Hepatocyte (in vitro differentiated cells): Measurements from ENCODE around the gene PFN3. TPM values are rescaled to one million over a fixed set of nuclear protein-coding genes. Genes with fewer than 3 reads are reported as not detected.

Experiments
- DNase-seq: peaks from one replicate; pipeline ENCODE4 v3.0.0-alpha.2; 2016; ENCODE audit warnings: low spot score
- H2AFZ ChIP-seq: fragments of 200-600 bp; sonication (generic); 2 replicates; pipeline ENCODE4 v1.6.0; 2016; ENCODE audit warnings: antibody characterized with exemption, mild to moderate bottlenecking
- H3K27ac ChIP-seq: fragments of 200-600 bp; sonication (generic); 2 replicates; pipeline ENCODE4 v1.5.1; 2016; ENCODE audit warnings: mild to moderate bottlenecking
- H3K27me3 ChIP-seq: fragments of 200-600 bp; sonication (generic); 2 replicates; pipeline ENCODE4 v1.6.1; 2016
- H3K36me3 ChIP-seq: fragments of 200-600 bp; sonication (generic); replicated peaks from 2 replicates; pipeline ENCODE4 v1.5.1; 2016; ENCODE audit warnings: low read depth; ENCODE audit not compliant: insufficient read depth
- H3K4me1 ChIP-seq: fragments of 200-600 bp; sonication (generic); 2 replicates; pipeline ENCODE4 v1.5.1; 2016; ENCODE audit warnings: mild to moderate bottlenecking, moderate library complexity; ENCODE audit not compliant: insufficient read depth
- H3K4me2 ChIP-seq: fragments of 200-600 bp; sonication (generic); 2 replicates; pipeline ENCODE4 v1.6.0; 2016
- H3K4me3 ChIP-seq: fragments of 200-600 bp; sonication (generic); 2 replicates; pipeline ENCODE4 v1.5.1; 2016; ENCODE audit warnings: mild to moderate bottlenecking
- H3K79me2 ChIP-seq: fragments of 200-600 bp; sonication (generic); 2 replicates; pipeline ENCODE4 v1.6.0; 2017; ENCODE audit warnings: mild to moderate bottlenecking
- H3K9me2 ChIP-seq: fragments of 200-600 bp; sonication (generic); replicated peaks from 2 replicates; pipeline ENCODE4 v1.6.0; 2017; ENCODE audit warnings: mild to moderate bottlenecking; ENCODE audit not compliant: insufficient read depth
- H3K9me3 ChIP-seq: fragments of 200-600 bp; sonication (generic); 2 replicates; pipeline ENCODE4 v1.5.1; 2016; ENCODE audit warnings: low read depth, mild to moderate bottlenecking
- H4K20me1 ChIP-seq: fragments of 200-600 bp; sonication (generic); 2 replicates; pipeline ENCODE4 v1.6.0; 2016; ENCODE audit warnings: mild to moderate bottlenecking; ENCODE audit not compliant: insufficient read depth, poor library complexity, severe bottlenecking
- EZH2 ChIP-seq: fragments of 200-600 bp; sonication (generic); IDR thresholded peaks from 2 replicates; pipeline ENCODE4 v1.6.1; 2016; ENCODE audit warnings: antibody characterized with exemption, mild to moderate bottlenecking, borderline replicate concordance
- EZH2phosphoT487 ChIP-seq: fragments of 200-600 bp; sonication (generic); IDR thresholded peaks from one replicate; pipeline ENCODE4 v1.6.1; 2018; ENCODE audit warnings: antibody characterized with exemption, mild to moderate bottlenecking, low read depth, moderate library complexity; ENCODE audit not compliant: unreplicated experiment, severe bottlenecking
- WGBS: methylation state at CpG from one replicate; pipeline ENCODE4 v1.1.6; 2016; ENCODE audit warnings: low lambda C conversion rate; ENCODE audit errors: missing lambda C conversion rate; 5-methylcytosine and 5-hydroxymethylcytosine counted together
- polyA plus RNA-seq: library from polyadenylated mRNA; unstranded; fragments of >200 nt; fragmentation: Nextera tagmentation; extraction: Ambion mirVana; gene quantifications from 2 replicates; pipeline ENCODE4 v1.2.1, GENCODE V29; 2016
- total RNA-seq: library from RNA; depleted of rRNA; stranded (reverse); fragments of >200 nt; gene quantifications from 2 replicates; pipeline ENCODE4 v1.2.3, GENCODE V29; 2014
- TF ChIP-seq, protein P1 (sequence below): fragments of 200-600 bp; sonication (generic); IDR thresholded peaks from 2 replicates; pipeline ENCODE4 v1.5.1; 2016; ENCODE audit warnings: antibody characterized with exemption, mild to moderate bottlenecking; ENCODE audit not compliant: poor library complexity

Gene PFN3
- total and polyA plus RNA-seq, 2 experiments from 2014 or later: not detected

DNA sequence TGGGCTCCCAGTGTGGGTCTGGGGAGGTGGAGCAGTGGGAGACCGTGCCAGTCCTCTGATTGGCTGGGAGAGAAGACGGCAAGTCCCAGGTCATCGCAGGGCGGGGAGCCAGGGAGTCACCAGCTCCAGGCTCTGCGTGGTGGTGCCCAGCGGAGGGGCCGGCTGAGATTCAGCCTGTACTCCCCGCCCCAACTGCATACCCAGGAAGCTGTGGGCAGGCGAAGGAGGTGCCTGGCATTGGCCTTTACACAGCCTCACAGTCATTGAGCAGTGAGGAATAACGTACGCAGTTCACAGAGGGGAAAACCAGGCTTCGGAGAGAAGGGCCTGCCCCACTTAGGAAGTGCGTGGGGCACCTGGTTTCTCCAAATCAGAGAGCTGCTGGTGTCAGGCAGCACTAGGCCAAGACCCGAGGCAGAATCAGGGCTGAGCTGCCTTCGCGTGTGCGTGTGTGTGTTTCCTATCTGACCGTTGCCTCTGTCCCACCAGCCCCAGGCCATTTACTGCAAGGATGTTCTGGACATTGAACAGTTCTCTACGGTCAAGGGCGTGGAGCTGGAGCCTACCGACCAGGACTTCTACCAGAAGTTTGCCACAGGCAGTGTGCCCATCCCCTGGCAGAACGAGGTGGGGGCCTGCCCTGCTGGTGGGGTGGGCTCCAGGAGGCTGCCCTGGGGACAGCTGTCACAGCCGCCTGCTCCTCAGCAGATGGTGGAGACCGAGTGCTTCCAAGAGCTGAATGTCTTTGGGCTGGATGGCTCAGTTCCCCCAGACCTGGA is 39.9 kb upstream of the PFN3 start:
- no peaks in the 10 kb centered on the region for H3K9me3 ChIP-seq
- no peak overlapping the region for H3K27ac ChIP-seq
- TF ChIP-seq EZH2: no peak
- no peak for TF ChIP-seq EZH2phosphoT487
- TF ChIP-seq, protein P1, sequence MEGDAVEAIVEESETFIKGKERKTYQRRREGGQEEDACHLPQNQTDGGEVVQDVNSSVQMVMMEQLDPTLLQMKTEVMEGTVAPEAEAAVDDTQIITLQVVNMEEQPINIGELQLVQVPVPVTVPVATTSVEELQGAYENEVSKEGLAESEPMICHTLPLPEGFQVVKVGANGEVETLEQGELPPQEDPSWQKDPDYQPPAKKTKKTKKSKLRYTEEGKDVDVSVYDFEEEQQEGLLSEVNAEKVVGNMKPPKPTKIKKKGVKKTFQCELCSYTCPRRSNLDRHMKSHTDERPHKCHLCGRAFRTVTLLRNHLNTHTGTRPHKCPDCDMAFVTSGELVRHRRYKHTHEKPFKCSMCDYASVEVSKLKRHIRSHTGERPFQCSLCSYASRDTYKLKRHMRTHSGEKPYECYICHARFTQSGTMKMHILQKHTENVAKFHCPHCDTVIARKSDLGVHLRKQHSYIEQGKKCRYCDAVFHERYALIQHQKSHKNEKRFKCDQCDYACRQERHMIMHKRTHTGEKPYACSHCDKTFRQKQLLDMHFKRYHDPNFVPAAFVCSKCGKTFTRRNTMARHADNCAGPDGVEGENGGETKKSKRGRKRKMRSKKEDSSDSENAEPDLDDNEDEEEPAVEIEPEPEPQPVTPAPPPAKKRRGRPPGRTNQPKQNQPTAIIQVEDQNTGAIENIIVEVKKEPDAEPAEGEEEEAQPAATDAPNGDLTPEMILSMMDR: no peak
- WGBS: 93% methylated on average over 24 of the region's 24 CpGs
- H4K20me1 ChIP-seq: no peaks in the 10 kb centered on the region
- H3K9me2 ChIP-seq: no peaks in the 10 kb centered on the region
- H3K79me2 ChIP-seq: no peaks in the 10 kb centered on the region
- no peaks in the 10 kb centered on the region for H3K27me3 ChIP-seq
- H3K36me3 ChIP-seq: no peaks in the 10 kb centered on the region
- H3K4me1 ChIP-seq: no peaks in the 10 kb centered on the region
- H3K4me3 ChIP-seq: no peak overlapping the region
- no peak for DNase-seq
- H3K4me2 ChIP-seq: no peak overlapping the region
- H2AFZ ChIP-seq: no peak overlapping the region

DNA sequence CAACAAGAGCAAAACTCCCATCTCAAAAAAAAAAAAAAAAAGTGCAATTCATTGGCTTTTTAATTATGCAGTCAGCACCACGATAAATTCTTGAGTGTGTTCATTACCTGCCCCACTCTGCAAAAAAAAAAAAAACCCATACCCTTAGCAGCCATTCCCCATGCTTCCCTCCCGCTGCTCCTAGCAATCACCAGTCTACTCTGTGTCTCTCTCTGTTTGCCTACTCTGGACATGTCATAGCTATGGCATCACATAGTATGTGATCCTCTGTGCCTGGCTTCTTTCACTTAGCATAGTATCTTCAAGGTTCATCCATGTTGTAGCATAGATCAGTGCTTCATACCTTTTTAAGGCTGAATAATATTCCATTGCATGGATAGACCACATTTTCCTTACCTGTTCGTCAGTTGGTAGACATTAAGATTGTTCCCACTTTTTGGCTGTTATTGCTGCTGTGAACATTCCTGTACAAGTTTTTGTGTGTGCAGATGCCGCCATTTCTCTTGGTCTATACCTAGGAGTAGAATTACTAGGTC is 39.1 kb upstream of the PFN3 start:
- Histone ChIP-seq H3K4me1 (no peaks in the 10 kb centered on the region), H2AFZ (no peak overlapping the region), H3K9me2 (no peaks in the 10 kb centered on the region), H3K27ac (no peak overlapping the region), H4K20me1 (no peaks in the 10 kb centered on the region), H3K36me3 (no peaks in the 10 kb centered on the region), H3K27me3 (no peaks in the 10 kb centered on the region), H3K4me3 (no peak overlapping the region), H3K9me3 (no peaks in the 10 kb centered on the region), H3K79me2 (no peaks in the 10 kb centered on the region), H3K4me2 (no peak overlapping the region)
- TF ChIP-seq EZH2phosphoT487 (no peak), EZH2 (no peak)
- TF ChIP-seq, protein P1: no peak
- DNase-seq: no peak
- 99% methylated on average over 4 of the region's 4 CpGs for WGBS

DNA sequence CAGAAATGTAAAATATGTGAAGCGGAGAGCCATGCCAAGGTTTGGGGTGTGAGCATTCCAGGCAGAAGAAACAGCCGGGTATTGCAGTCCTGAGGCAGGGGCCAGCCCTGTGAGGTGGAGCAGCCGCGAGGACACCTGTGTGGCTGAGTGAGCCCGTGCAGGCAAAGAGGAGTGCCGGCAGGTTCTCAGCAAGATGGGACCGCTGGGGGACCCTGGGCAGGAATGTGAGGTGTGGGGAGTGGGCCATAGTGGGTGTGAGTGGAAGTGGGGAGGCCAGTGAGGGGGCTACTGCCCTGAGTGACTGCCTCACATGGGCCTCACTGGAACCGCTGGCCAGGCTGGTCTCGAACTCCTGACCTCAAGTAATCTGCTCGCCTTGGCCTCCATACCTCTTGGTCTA is 38.0 kb upstream of the PFN3 start:
- H3K4me2 ChIP-seq: no peak overlapping the region
- H3K27ac ChIP-seq: no peak overlapping the region
- no peak overlapping the region for H3K4me3 ChIP-seq
- TF ChIP-seq EZH2phosphoT487 (no peak), EZH2 (no peak)
- TF ChIP-seq, protein P1: no peak
- H3K36me3 ChIP-seq: no peaks in the 10 kb centered on the region
- H3K27me3 ChIP-seq: no peaks in the 10 kb centered on the region
- no peak overlapping the region for H2AFZ ChIP-seq
- no peaks in the 10 kb centered on the region for H3K9me3 ChIP-seq
- no peaks in the 10 kb centered on the region for H3K79me2 ChIP-seq
- H3K4me1 ChIP-seq: no peaks in the 10 kb centered on the region
- no peaks in the 10 kb centered on the region for H3K9me2 ChIP-seq
- DNase-seq: no peak
- WGBS: 98% methylated on average over 10 of the region's 10 CpGs
- H4K20me1 ChIP-seq: no peaks in the 10 kb centered on the region

DNA sequence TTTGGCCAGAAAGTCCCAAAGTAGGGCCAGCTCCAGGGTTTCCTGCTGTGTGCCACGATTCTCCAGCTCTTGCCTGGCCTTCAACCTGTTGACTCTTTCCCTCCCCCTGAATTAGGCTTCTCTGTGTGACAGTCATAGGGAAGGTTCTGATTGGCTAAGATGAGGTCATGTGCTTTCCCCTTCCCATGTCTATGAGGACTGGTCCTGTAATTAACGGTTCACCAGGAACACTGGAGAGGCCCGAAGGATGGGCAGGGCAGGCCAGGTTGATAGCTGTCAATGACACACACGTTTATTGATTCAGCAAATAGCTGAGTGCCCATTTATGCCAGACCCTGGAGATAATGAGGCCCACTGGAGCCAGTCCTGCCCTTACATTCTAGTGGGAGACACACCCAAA is 37.2 kb upstream of the PFN3 start:
- WGBS: 77% methylated on average over 4 of the region's 4 CpGs
- Histone ChIP-seq H2AFZ (no peak overlapping the region), H3K4me2 (no peak overlapping the region), H3K4me3 (no peak overlapping the region), H3K4me1 (no peaks in the 10 kb centered on the region), H4K20me1 (no peaks in the 10 kb centered on the region), H3K27ac (no peak overlapping the region), H3K27me3 (no peaks in the 10 kb centered on the region), H3K79me2 (no peaks in the 10 kb centered on the region), H3K9me3 (no peaks in the 10 kb centered on the region), H3K9me2 (no peaks in the 10 kb centered on the region), H3K36me3 (no peaks in the 10 kb centered on the region)
- TF ChIP-seq EZH2phosphoT487 (no peak), EZH2 (no peak)
- TF ChIP-seq, protein P1: no peak
- DNase-seq: no peak
